Measurements from ENCODE around the gene PRKN. TPM values are rescaled to one million over a fixed set of nuclear protein-coding genes. Genes with fewer than 3 reads are reported as not detected.

The PRKN gene
- total and polyA plus RNA-seq, 9 donors: 3.0 to 15.0 (median 9.2) TPM

DNA sequence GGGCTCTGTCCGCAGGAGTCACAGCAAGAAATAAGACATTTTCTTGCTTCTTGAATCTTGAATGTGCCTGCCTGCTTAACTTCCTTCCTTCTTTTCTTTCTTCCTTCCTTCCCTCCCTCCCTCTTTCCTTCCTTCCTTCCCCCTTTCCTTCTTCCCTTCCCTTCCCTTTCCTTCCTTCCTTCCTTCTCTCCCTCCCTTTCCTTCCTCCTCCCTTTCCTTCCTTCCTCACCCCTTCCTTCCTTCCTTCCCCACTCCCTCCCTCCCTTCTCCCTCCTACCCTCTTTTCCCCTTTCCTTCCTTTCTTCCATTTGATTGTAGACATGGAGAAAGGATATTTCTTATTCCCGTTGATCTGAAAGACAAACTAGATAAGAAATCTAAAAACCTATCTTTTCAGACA lies 1016.9 kb downstream of the PRKN start:
- no peaks in the 10 kb centered on the region for H3K4me1 ChIP-seq (ENCODE audit: insufficient read depth)
- no peak for DNase-seq
- no peaks in the 10 kb centered on the region for H3K9me3 ChIP-seq
- no peak for TF ChIP-seq POLR2A (IDR thresholded peaks at IDR 0.05)
- TF ChIP-seq, protein P1, sequence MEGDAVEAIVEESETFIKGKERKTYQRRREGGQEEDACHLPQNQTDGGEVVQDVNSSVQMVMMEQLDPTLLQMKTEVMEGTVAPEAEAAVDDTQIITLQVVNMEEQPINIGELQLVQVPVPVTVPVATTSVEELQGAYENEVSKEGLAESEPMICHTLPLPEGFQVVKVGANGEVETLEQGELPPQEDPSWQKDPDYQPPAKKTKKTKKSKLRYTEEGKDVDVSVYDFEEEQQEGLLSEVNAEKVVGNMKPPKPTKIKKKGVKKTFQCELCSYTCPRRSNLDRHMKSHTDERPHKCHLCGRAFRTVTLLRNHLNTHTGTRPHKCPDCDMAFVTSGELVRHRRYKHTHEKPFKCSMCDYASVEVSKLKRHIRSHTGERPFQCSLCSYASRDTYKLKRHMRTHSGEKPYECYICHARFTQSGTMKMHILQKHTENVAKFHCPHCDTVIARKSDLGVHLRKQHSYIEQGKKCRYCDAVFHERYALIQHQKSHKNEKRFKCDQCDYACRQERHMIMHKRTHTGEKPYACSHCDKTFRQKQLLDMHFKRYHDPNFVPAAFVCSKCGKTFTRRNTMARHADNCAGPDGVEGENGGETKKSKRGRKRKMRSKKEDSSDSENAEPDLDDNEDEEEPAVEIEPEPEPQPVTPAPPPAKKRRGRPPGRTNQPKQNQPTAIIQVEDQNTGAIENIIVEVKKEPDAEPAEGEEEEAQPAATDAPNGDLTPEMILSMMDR (IDR thresholded peaks at IDR 0.05): no peak
- H3K27me3 ChIP-seq: no peaks in the 10 kb centered on the region
- H3K4me3 ChIP-seq: no peak overlapping the region
- 87 to 92% (median 88%) methylated on average over 2 of the region's 2 CpGs for WGBS, 3 donors
- H3K27ac ChIP-seq: no peak overlapping the region
- no peaks in the 10 kb centered on the region for H3K36me3 ChIP-seq
- intact Hi-C loops (cut with DNase I): no loop called here

DNA sequence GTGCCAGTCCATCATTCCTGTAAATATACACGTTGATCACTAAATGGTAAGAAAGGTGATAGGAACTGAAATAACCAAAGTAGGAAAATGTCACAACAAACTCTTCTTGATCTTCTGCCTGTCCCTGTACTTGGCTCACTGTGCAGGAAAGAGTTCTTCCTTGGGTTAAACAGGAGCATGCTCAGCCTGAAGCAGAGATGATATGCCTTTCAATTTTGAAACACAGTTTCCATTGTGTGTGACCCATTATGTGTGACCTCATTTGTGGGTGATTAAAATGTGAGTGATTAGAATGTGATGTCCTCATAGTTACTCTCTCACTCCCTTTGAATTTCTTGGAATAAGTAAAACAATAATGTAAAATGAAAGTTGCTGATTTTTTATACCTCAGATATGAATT lies 1026.5 kb downstream of the PRKN start:
- no peaks in the 10 kb centered on the region for H3K9me3 ChIP-seq
- no peaks in the 10 kb centered on the region for H3K36me3 ChIP-seq
- intact Hi-C loops (cut with DNase I): no loop called here
- H3K27me3 ChIP-seq: no peaks in the 10 kb centered on the region
- TF ChIP-seq EP300 (IDR thresholded peaks at IDR 0.05) (no peak), POLR2A (IDR thresholded peaks at IDR 0.05) (no peak)
- TF ChIP-seq, protein P1 (IDR thresholded peaks at IDR 0.05): no peak
- 64 to 78% (median 73%) methylated on average over 1 of the region's 1 CpG for WGBS, 3 donors
- DNase-seq: no peak
- no peaks in the 10 kb centered on the region for H3K4me1 ChIP-seq (ENCODE audit: insufficient read depth)
- no peak overlapping the region for H3K27ac ChIP-seq
- H3K4me3 ChIP-seq: no peak overlapping the region

- intact Hi-C loops (cut with DNase I): no loop called here
- TF ChIP-seq POLR2A (IDR thresholded peaks at IDR 0.05): no peak
- no peak for TF ChIP-seq EP300 (IDR thresholded peaks at IDR 0.05)
- TF ChIP-seq, protein P1 (IDR thresholded peaks at IDR 0.05): no peak
- Histone ChIP-seq H3K4me3 (no peak overlapping the region), H3K27ac (no peak overlapping the region), H3K9me3 (no peaks in the 10 kb centered on the region), H3K27me3 (no peaks in the 10 kb centered on the region), H3K4me1 (ENCODE audit: insufficient read depth) (no peaks in the 10 kb centered on the region), H3K36me3 (no peaks in the 10 kb centered on the region)
- 14 to 19% (median 17%) methylated on average over 2 of the region's 2 CpGs for WGBS, 3 donors
- DNase-seq: no peak
Measured at GRCh38 chr6:161696801-161697200, 1030.8 kb downstream of the PRKN start.

- Histone ChIP-seq H3K36me3 (no peaks in the 10 kb centered on the region), H3K4me3 (no peak overlapping the region), H3K27me3 (no peaks in the 10 kb centered on the region), H3K4me1 (ENCODE audit: insufficient read depth) (no peaks in the 10 kb centered on the region), H3K9me3 (no peaks in the 10 kb centered on the region), H3K27ac (no peak overlapping the region)
- intact Hi-C loops (cut with DNase I): no loop called here
- 81 to 87% (median 81%) methylated on average over 3 of the region's 3 CpGs for WGBS, 3 donors
- TF ChIP-seq, protein P1 (IDR thresholded peaks at IDR 0.05): no peak
- TF ChIP-seq POLR2A (IDR thresholded peaks at IDR 0.05): no peak
- no peak for TF ChIP-seq EP300 (IDR thresholded peaks at IDR 0.05)
- DNase-seq: no peak
Measured at GRCh38 chr6:161694995-161695394, 1032.6 kb downstream of the PRKN start.

GRCh38 chr6:161686655-161687054 lies 1040.9 kb downstream of the PRKN start:
- Histone ChIP-seq H3K9me3 (no peaks in the 10 kb centered on the region), H3K4me1 (ENCODE audit: insufficient read depth) (no peaks in the 10 kb centered on the region), H3K36me3 (no peaks in the 10 kb centered on the region), H3K27ac (no peak overlapping the region), H3K4me3 (no peak overlapping the region), H3K27me3 (no peaks in the 10 kb centered on the region)
- intact Hi-C loops (cut with DNase I): no loop called here
- 85 to 90% (median 88%) methylated on average over 4 of the region's 4 CpGs for WGBS, 3 donors
- DNase-seq: no peak
- TF ChIP-seq, protein P1 (IDR thresholded peaks at IDR 0.05): no peak
- TF ChIP-seq EP300 (IDR thresholded peaks at IDR 0.05): no peak
- TF ChIP-seq POLR2A (IDR thresholded peaks at IDR 0.05): no peak
